Vagina (tissue), 2 donors: ENCODE data around the gene CASP4.

Experiments used
- POLR2A ChIP-seq, 2 donors: fragments of 450-650 bp; IDR thresholded peaks; one replicate each; pipeline ENCODE4 v1.6.1; 2017; ENCODE audit warnings: antibody characterized with exemption in 2 of 2, mild to moderate bottlenecking in 2 of 2, moderate library complexity in 2 of 2
- POLR2AphosphoS5 ChIP-seq, 2 donors: sonication (generic); formaldehyde crosslinking; IDR thresholded peaks; one replicate each; pipeline ENCODE4 v1.9.0; 2017; ENCODE audit warnings: antibody characterized with exemption in 2 of 2, mild to moderate bottlenecking in 2 of 2, low read depth in 1 of 2; ENCODE audit not compliant: insufficient read depth in 1 of 2
- TF ChIP-seq, protein P1 (sequence below), 3 experiments: fragments of 450-650 bp in 2 of 3; fragments of 200-600 bp in 1 of 3; sonication (generic) in 1 of 3; IDR thresholded peaks; one replicate each; pipeline ENCODE4 v1.5.1; 2017 to 2019; ENCODE audit warnings: antibody characterized with exemption in 3 of 3, mild to moderate bottlenecking in 2 of 3, moderate library complexity in 2 of 3

DNA sequence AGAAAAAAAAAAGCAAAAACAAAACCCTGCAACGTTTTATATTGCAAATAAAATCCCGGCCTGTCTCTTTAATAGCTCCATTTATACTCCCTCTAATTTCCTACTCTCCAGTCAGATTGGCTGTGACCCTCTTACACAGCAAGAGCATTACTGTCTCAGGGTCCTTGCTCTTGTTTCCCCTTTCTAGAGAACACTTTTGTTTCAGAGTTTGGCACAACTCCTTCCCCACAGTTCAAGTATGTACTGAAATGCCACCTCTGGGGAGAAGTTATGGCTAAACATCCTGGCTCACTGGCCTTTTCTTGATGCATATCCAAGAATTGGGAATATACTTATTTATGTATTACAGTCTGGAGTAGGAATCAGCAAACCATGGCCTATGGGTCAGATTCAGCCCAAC lies 72.7 kb downstream of the CASP4 start:
- TF ChIP-seq, protein P1, sequence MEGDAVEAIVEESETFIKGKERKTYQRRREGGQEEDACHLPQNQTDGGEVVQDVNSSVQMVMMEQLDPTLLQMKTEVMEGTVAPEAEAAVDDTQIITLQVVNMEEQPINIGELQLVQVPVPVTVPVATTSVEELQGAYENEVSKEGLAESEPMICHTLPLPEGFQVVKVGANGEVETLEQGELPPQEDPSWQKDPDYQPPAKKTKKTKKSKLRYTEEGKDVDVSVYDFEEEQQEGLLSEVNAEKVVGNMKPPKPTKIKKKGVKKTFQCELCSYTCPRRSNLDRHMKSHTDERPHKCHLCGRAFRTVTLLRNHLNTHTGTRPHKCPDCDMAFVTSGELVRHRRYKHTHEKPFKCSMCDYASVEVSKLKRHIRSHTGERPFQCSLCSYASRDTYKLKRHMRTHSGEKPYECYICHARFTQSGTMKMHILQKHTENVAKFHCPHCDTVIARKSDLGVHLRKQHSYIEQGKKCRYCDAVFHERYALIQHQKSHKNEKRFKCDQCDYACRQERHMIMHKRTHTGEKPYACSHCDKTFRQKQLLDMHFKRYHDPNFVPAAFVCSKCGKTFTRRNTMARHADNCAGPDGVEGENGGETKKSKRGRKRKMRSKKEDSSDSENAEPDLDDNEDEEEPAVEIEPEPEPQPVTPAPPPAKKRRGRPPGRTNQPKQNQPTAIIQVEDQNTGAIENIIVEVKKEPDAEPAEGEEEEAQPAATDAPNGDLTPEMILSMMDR (IDR thresholded peaks at IDR 0.05), result no peak
- TF ChIP-seq POLR2AphosphoS5 (IDR thresholded peaks at IDR 0.05; ENCODE audit: insufficient read depth in 1 of 2, low read depth in 1 of 2) (no peak), POLR2A (IDR thresholded peaks at IDR 0.05) (no peak)
